ENCODE data around the gene SBNO1.
"Not testable (repeated sequence)": the region's sequence is repeated elsewhere in the genome, so short reads cannot be mapped to it uniquely, and the experiment has no call there.

The SBNO1 gene

DNA sequence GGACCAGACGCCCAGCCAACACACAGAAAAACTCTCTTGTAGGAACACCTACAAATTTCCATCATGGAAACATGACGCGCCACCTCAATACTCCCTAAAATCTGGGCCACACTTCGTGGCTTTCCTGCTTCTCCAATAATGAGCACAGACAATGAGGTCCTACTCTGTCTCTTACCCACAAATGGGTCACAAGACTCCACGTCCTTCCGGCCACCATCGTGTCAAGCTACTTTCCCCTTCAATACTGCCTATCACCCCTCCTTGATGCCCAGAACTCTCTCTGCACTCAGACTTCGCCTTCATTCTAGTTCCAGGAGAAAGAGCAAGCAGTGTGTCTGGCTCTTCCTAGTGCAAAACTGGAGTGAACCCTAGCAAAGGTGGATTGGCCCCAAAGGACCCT lies 28.1 kb downstream of the SBNO1 start:
- no peak for DNase-seq

DNA sequence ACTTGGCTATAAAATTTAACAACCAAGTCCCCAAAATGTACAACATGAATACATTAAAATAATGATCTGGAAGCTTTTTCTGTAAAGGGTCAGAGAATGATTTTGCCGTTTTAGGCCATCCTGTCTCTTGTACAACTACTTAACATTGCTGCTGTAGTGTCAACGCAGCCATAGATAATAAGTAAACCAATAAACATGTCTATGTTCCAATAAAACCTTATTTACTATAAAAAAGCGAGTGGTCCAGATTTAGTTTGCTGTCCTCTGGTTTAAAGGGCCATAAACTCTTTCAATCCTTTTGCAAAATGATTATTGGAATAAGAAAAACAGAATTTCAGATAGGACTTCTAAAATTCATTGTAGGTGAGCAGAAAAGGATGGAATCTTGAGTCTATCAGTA lies 29.2 kb downstream of the SBNO1 start:
- DNase-seq, result no peak

DNA sequence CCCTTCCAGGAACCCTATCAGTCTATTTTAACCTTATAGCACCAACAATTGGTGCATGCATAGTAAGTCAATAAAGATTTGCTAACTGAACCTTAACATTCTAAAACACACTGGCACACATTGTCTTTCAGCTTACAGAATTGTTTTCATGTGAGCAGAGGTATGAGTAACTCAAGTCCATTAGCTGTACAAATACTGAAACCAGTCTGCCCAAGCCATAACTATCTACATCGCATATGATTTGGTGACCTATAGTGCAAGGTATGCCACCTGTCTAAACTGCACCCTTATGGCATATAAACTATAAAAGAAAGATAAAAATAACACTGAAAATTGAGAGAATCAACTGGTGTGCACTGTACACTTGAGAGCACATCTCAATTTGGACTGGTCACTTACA lies 34.8 kb downstream of the SBNO1 start:
- DNase-seq, result no peak

DNA sequence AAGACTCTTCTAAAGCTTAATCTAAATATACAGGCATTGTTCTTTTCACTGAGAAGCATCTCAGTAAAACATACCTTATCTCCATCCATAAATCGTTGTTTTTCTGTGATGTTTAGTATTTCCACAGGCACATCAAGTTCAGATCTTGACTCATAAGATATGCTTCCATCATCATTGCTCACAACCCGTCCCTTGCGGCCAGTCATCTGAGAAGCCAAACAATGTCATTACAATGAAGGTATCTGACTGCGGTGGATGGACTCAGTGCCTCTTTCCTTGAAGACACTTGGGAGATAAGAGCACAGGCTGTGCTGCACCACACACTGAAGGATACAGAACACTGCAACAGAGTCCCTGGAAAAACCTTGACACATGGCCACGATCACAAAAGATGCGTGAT lies 44.8 kb downstream of the SBNO1 start:
- DNase-seq, result no peak

DNA sequence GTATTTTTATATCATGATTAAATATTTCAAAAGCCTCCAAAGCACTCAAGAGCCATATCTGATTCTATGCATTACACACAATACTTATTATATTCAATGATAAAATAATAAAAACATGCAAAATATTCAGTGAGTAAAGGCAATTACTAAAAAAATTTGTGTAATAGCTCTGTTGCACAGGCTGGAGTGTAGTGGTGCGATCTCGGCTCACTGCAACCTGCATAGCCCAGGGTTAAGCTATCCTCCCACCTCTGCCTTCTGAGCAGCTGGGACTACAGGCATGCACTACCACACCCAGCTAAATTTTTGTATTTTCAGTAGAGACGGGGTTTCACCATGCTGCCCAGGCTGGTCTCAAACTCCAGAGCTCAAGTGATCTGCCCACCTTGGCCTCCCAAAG lies 45.4 kb downstream of the SBNO1 start:
- DNase-seq, result no peak

DNA sequence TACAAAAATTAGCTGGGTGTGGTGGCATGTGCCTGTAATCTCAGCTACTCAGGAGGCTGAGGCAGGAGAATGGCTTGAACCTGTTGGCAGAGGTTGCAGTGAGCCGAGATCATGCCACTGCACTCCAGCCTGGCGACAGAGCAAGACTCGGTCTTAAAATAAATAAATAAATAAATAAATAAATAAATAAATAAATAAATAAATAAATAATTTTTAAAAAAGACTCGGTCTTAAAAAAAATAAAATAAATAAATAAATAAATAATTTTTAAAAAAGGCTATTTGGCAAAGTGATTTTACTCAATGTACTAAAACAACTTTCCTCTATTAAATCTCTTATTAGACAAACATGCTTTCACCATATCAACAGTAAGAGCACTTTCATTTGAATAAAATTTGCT lies 51.6 kb downstream of the SBNO1 start:
- DNase-seq, result not testable (repeated sequence)

DNA sequence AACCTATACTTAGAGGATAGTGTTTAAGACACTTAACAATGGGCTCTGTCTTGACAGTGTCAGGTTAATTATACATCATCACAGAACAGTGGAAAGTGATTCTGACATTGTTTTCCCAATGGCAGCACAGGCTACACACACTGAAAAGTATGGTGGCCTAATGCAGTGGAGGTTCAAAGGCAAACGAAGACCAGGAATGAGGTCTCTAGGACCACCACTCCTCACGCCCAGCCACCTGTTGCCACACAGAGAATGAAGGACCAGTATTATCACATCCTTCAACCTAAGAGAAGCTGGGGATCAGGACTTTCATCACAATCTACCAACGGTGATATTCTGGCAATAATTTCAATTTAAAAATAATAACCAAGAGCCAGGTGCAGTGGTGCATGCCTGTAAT lies 58.4 kb downstream of the SBNO1 start:
- DNase-seq, result no peak

DNA sequence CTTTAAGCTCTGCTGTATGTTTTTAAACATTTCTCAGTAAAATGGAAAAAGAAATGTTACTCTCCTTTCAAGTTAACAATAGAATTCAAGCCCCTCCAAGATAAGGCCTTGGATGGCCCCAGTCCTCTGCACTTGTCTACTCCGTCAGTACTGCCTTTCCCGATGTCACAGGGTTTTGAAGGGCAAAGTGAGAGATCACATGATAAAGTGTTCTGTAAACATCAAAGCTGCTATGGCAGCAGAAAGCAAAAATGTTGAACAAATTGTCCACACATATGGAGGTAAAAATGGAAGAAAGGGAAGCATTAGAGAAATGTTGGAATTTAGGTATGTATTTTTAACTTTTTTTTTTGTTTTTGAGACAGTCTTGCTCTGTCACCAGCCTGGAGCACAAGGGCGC lies 59.5 kb downstream of the SBNO1 start:
- no peak for DNase-seq

DNA sequence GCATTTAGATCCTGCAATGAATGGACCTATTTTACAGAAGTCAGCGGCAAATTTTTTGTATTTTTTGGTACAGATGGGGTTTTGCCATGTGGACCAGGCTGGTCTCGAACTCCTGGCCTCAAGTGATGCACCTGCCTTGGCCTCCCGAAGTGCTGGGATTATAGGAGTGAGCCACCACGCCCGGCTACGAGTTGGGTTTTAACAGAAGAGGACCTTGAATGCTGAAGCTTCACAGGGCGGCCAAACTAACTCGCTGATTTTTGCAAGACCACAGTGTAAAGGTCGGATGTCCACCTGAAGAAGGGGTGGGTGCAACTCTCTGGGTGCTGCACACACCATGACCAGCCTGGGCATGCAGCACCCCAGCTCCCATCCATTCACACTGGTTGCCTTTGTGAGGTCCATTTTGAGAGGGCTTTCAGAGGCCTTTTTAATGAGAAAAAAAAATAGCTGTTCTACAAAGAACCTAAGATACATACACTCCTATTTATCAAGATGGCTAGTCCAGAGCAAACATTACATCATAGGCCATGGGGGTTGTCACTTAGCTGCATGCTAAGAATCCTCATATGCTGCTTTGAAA lies 71.4 kb downstream of the SBNO1 start:
- DNase-seq, result no peak

DNA sequence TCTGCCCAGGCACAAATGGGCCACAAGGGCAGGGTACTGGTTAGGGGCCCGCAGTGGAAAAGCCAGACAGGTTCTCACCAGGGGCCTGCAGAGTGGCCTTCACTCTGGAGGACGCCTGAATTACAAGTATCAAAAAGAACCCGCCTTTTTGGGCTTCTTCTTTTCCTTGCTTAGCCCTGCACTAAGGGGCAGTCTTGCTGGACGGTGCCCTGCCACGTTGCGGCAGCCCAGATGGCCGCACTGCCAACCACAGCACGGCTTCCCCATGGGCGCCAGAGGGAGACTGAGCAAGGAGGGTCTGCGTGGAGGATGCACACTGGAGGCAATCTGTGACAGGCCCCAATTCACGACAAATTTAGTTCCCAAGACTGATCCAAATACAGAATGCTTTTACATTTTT lies 74.7 kb downstream of the SBNO1 start:
- no peak for DNase-seq

DNA sequence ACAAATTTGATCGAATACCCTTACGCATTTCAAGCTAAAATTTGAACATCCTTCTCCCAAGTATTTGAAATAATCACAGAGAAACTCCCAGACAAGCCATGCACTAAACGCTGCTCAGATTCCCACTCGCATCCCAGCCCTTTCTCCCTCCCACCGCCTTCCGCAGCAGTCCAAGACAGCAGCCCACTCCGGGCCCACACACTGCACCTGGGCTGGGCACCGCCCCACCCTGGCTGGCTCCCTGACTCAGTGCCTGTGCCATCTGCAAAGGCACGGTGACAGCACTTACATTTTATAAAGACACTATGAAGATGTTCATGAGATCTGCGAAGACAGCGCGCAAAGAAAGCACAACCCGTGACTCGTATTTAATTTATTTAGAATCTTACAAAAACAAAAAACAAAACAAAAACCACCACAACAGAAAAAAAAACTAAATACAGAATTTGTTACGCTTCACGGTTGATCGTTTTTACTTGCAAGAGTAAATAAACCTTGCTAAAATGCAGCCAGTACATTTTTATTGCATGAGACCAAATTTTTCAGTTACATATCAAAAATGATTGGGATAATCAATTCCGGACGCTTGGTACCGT lies 75.8 kb downstream of the SBNO1 start:
- DNase-seq, result no peak

DNA sequence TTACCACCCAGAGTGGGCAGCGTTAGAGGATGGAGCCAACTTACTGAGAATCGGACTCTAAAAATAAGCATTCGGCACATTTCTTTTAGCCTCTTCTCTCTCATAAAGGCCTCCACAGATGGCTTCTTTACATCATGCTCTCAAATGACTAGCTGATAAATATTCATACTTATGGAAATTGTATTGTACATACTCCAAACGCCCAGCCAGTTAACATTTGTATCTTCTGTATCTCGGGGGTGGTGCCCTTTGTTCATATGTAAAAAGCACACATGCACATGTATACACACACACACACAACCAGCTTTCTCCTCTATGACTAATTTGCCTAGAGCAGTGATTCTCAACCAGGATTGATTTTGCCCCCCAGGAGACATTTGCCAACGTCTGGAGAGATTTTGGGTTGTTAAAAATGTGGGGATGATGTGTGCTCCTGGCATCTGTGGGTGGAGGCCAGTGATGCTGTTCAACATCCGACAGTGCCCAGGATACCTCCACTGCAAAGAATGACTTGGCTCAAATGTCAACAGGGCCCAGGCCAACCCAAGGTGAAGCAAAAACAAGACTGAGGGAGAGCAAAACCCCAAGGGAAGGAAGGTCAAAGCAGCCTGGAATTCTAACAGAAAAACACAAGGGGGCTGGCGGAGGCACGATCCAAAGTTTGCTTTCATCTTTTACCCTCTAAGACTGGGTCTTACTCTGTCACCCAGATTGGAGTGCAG lies 77.8 kb downstream of the SBNO1 start:
- peak; percentile 51 for DNase-seq

DNA sequence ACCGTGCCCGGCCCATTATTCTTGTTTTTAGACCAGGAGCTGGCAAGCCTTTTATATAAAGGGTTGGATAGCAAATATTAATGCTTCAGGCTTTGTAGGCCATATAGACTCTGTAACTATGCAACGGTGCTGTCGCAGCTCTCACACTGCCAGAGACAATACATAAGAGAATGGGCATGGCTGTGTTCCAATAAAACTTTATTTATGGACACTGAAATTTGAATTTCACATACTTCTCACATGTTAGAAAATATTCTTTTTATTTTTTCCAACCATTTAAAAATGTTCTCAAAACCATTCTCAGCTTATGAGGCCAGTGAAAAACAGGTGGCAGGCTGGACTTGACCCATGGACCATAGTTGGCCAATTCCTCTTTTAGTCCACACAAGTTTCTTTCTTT lies 80.0 kb downstream of the SBNO1 start:
- no peak for DNase-seq

DNA sequence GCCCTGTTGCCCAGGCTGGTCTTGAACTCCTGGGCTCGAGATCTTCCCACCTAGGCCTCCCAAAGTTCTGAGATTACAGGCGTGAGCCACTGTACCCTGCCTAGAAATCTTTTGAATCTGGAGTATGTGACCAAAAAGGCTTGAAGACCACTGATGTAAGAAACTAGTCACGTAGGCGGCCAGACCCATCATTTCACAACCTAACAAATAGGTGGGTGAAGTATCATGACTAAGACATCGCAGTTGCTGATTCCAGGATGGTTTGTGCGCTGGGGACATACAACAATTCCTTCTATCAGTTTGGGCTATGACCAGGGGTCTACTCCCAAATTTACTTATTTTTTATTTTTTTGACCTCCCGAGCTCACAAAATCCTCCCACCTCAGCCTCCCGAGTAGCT lies 81.2 kb downstream of the SBNO1 start:
- no peak for DNase-seq

DNA sequence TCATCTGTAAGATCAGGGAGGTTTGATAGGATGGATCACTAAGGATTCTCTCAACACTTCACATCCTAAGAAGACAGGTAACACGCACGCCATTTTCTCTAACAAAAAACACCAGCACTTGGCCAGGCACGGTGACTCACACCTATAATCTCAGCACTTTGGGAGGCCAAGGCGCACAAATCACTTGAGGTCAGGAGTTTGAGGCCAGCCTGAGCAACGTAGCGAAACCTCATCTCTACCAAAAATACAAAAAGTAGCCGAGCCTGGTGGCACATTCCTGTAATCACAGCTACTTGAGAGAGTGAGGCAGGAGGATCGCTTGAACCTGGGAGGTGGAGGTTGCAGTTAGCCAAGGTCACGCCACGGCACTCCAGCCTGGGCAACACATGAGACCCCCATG lies 82.5 kb downstream of the SBNO1 start:
- no peak for DNase-seq

DNA sequence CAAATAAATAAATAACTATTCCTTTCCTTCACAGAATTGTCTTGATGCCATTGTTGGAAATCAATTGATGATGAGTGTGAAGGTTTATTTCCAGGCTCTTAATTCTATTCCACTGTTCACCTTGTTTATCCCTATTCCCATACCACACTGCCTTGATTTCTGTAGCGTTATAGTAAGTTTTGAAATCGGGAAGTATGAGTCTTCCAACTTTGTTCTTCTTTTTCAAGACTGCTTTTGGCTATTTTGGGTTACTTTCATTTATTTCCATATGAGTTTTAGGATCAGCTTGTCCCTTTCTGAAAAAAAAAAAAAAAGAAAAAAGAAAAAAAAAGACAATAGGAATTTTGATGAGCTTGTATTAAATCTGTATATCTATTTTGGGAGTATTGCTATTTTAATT lies 83.7 kb downstream of the SBNO1 start:
- DNase-seq, result no peak

DNA sequence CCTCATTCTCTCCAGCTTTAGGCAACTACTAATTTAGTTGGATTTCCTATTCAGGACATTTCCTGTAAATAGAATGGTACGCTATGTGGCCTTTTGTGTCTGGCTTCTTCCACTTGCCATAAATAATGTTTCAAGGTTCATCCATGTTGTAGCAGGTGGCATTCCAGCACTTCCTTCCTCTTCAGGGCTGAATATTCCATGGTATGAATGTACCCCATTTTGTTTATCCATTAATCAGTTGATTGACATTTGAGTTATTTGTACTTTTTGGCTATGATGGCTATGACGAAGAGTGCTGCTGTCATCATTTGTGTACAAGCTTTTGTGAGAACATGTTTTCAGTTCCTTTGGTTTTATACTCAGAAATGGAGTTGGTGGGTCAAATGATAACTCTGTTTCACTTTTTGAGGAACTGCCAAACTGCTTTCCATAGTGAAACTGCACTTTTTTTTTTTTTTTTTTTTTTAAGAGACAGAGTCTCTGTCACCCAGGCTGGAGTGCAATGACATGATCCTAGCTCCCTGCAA lies 86.5 kb downstream of the SBNO1 start:
- DNase-seq, result no peak

DNA sequence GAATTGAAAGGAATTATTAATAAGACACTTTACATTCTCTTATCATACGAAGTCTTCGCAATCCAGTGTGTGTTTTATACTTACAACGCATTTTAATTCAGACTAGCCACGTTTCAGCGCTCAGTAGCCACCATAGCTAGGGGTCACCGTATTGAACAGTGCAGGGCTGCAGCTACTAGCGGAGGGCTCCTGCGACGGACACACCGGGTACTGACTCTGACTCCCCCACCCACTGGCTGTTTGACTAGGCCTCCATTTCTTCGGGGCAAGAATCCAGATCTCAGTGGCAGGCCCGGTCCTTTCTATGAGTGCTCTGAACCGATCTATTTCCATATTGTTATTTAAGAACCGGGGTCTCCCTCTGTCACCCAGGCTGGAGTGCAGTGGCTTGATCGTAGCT lies 91.5 kb downstream of the SBNO1 start:
- DNase-seq, result no peak

DNA sequence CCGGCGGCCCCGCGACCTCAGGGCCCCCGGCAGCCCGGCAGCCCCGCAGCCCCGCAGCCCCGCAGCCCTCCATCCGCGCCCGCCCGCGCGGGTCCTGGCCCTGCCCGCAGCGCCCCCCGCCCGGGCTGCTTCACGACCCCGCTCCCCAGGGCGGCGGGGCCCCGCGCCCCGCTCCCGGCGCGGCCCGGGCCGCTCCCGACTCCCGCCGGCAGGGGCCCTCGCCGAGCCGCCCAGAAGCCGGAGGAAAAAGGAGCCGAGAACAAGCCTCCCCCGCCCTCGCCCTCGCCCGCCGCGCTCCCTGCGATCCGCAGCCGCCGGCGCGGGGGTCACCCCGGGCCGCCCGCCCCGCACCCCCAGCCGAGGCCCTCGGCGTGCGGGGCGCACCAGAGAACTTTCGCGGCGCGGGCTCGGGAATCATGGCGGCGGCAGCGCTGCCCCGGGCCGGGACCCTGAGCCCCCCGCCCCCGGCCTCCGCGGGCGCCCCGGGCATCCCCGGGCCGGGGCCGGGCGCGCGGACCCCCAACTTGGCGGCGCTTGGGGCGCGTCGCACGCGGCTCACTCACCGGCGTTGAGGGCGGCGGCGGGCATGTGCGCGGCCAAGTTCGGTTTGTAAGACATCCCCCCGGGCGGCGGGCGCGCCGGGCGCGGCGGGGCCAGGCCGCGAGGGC lies 93.5 kb downstream of the SBNO1 start:
- peak; percentile 43 for DNase-seq

DNA sequence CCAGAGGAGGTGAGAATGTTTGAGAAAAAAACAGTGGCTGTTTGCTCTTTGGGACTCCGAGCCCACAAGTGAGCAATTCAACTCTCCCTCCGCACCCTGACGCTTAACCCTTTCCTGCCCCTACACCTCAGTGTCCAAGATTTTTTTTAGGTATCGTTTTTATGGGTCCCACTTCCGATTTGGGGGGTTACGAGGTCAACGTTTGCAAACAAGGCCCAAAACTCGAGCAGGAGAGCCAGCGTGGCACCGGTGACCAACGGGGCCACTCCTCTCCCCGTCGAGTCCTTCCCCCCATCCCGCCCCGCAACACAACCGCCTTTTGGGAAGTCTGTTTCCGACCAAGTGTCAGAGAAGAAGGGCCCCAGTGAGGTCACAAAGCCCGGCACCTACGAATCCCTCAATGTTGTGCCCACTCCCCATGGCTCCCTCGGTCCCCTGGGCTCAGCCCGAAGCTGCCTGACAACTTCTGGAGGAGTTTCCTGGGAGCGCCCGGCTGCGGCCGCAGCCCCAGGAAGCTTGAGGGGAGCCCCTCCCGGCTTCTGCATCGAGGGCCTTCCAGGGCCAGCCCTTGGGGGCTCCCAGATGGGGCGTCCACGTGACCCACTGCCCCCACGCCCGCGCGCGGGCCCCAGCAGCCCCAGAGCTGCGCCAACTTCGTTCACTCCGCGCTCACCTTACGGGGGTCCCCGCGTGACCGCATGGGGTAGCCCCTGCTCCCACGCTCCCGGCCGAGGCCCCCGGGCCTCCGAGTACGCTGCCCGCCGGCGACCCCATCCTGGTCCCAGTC lies 94.2 kb downstream of the SBNO1 start:
- DNase-seq, result no peak

DNA sequence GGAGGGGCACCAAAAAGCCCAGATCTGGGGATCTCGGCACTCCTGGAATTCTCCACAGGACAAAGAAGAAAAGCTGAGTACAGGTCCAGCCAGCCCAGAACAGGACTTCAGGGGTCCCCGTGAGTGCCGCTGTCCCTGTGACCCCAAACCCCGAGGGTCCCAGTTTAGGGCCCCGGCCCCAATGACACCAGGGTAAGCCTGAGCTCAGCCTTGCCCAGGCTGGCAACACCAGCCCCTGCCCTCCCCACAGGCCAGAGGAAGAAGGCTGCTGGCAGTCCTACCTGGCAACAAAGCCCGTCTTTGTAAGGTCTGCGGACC lies 94.8 kb downstream of the SBNO1 start:
- no peak for DNase-seq

DNA sequence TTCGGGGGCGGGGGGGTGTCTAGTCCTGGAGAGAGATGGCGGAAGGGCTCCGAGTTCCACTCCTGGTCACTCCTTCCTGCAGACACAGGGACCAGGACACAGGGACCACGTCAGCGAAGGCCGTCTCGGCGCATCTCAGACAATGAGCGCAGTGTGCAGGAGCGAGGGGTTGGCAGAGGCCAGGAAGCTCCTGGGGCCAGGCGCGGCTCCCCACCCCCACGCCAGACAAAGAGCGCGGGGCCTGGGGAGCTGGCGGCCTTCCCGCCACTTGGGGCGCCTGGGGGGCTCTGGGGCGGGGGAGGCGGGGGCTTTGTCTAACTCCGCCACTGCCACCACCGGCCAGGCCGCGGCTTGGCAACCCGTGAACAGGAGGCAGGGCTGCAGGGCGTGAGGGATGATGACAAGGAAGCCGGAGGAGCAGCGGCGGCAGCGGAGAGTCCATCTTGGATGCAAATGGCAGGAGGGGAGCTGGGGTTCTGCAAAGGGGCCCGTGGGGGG lies 95.2 kb downstream of the SBNO1 start:
- no peak for DNase-seq

DNA sequence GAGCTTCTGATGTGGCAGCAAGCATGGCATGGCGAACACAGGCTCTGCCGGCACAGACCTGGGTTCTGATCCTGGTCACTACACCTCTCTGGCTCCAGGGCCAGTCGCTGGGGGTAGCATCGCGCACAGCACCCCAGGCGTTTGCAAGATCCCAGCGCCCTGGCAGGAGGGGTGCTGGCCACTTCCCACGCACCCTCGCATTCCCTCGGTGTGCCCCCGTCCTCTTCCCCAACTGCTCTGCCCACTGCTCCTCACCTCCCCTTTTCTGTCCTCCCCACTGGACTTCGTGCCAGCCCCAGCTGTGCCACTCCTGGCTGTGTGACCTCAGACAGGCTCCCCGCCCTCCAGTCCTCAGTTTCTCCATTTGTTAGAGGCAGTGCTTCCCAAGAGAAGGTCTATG lies 95.8 kb downstream of the SBNO1 start:
- no peak for DNase-seq
